NT2/D1 (cell line): ENCODE measurements around the gene MBOAT1.

Source experiments
- DNase-seq: peaks from one replicate; pipeline ENCODE4 v3.0.0-alpha.2; 2011; ENCODE audit warnings: low read depth, low spot score
- H3K27me3 ChIP-seq: 2 replicates; pipeline ENCODE4 v1.6.0; 2011; ENCODE audit warnings: mild to moderate bottlenecking; ENCODE audit not compliant: insufficient read length, insufficient read depth
- H3K36me3 ChIP-seq: 2 replicates; pipeline ENCODE4 v1.6.1; 2011; ENCODE audit warnings: mild to moderate bottlenecking, low read length, mixed read lengths; ENCODE audit not compliant: insufficient read depth, insufficient read length
- H3K4me1 ChIP-seq: 2 replicates; pipeline ENCODE4 v1.5.1; 2011; ENCODE audit not compliant: insufficient read depth, insufficient read length
- H3K4me3 ChIP-seq: 2 replicates; pipeline ENCODE4 v1.5.1; 2011; ENCODE audit warnings: low read depth; ENCODE audit not compliant: insufficient read length
- H3K9ac ChIP-seq: 2 replicates; pipeline ENCODE4 v1.6.0; 2011; ENCODE audit warnings: low read depth; ENCODE audit not compliant: insufficient read length
- H3K9me3 ChIP-seq: 2 replicates; pipeline ENCODE4 v1.5.1; 2011; ENCODE audit warnings: mild to moderate bottlenecking, low read length; ENCODE audit not compliant: insufficient read depth
- SUZ12 ChIP-seq: IDR thresholded peaks from 2 replicates; pipeline ENCODE4 v1.6.1; 2011; ENCODE audit not compliant: insufficient read length, insufficient read depth; ENCODE audit errors: extremely low read depth
- YY1 ChIP-seq: IDR thresholded peaks from 2 replicates; pipeline ENCODE4 v1.6.1; 2011; ENCODE audit not compliant: insufficient read length, insufficient read depth
- ZNF274 ChIP-seq: IDR thresholded peaks from 2 replicates; pipeline ENCODE4 v1.6.1; 2011; ENCODE audit warnings: mild to moderate bottlenecking, low read depth, low read length

MBOAT1 gene

GRCh38 chr6:20175810-20176410 is 36.4 kb downstream of the MBOAT1 start:
- H3K4me1 ChIP-seq: no peaks in the 10 kb centered on the region
- no peak overlapping the region for H3K9ac ChIP-seq
- H3K27me3 ChIP-seq: no peaks in the 10 kb centered on the region
- no peak overlapping the region for H3K4me3 ChIP-seq
- no peak for TF ChIP-seq YY1
- no peak for TF ChIP-seq ZNF274
- no peak for TF ChIP-seq SUZ12
- H3K9me3 ChIP-seq: no peaks in the 10 kb centered on the region
- DNase-seq: no peak
- H3K36me3 ChIP-seq: no peaks in the 10 kb centered on the region

- no peak for TF ChIP-seq ZNF274
- TF ChIP-seq YY1: no peak
- no peak for TF ChIP-seq SUZ12
- Histone ChIP-seq H3K4me3 (no peak overlapping the region), H3K27me3 (no peaks in the 10 kb centered on the region), H3K4me1 (no peaks in the 10 kb centered on the region), H3K9ac (no peak overlapping the region), H3K9me3 (no peaks in the 10 kb centered on the region), H3K36me3 (no peaks in the 10 kb centered on the region)
- no peak for DNase-seq
These were observed 38.2 kb downstream of the MBOAT1 start for GRCh38 chr6:20173833-20174792.

GRCh38 chr6:20172842-20173456 is 39.3 kb downstream of the MBOAT1 start:
- no peak for DNase-seq
- no peaks in the 10 kb centered on the region for H3K4me1 ChIP-seq
- no peaks in the 10 kb centered on the region for H3K9me3 ChIP-seq
- no peaks in the 10 kb centered on the region for H3K27me3 ChIP-seq
- no peak overlapping the region for H3K4me3 ChIP-seq
- no peaks in the 10 kb centered on the region for H3K36me3 ChIP-seq
- no peak for TF ChIP-seq ZNF274
- TF ChIP-seq YY1: no peak
- no peak for TF ChIP-seq SUZ12
- no peak overlapping the region for H3K9ac ChIP-seq

GRCh38 chr6:20170455-20171148 is 41.7 kb downstream of the MBOAT1 start:
- H3K9ac ChIP-seq: no peak overlapping the region

GRCh38 chr6:20169786-20170185 is 42.5 kb downstream of the MBOAT1 start:
- DNase-seq: no peak
- H3K9me3 ChIP-seq: no peaks in the 10 kb centered on the region
- H3K9ac ChIP-seq: no peak overlapping the region
- no peaks in the 10 kb centered on the region for H3K4me1 ChIP-seq
- TF ChIP-seq SUZ12 (no peak), YY1 (no peak), ZNF274 (no peak)
- H3K36me3 ChIP-seq: no peaks in the 10 kb centered on the region
- H3K4me3 ChIP-seq: no peak overlapping the region
- no peaks in the 10 kb centered on the region for H3K27me3 ChIP-seq

More at GRCh38 chr6:20170455-20171148, 41.7 kb downstream of the MBOAT1 start:
- DNase-seq: no peak
- Histone ChIP-seq H3K4me1 (no peaks in the 10 kb centered on the region), H3K27me3 (no peaks in the 10 kb centered on the region), H3K36me3 (no peaks in the 10 kb centered on the region), H3K9me3 (no peaks in the 10 kb centered on the region), H3K4me3 (no peak overlapping the region)
- TF ChIP-seq ZNF274 (no peak), SUZ12 (no peak), YY1 (no peak)

GRCh38 chr6:20169119-20169557 is 43.1 kb downstream of the MBOAT1 start:
- Histone ChIP-seq H3K4me1 (no peaks in the 10 kb centered on the region), H3K9me3 (no peaks in the 10 kb centered on the region)
- TF ChIP-seq YY1 (no peak), ZNF274 (no peak), SUZ12 (no peak)

GRCh38 chr6:20168690-20169089 is 43.6 kb downstream of the MBOAT1 start:
- no peak for DNase-seq
- TF ChIP-seq SUZ12 (no peak), ZNF274 (no peak), YY1 (no peak)
- H3K4me1 ChIP-seq: no peaks in the 10 kb centered on the region
- no peaks in the 10 kb centered on the region for H3K36me3 ChIP-seq
- no peak overlapping the region for H3K9ac ChIP-seq
- no peaks in the 10 kb centered on the region for H3K27me3 ChIP-seq
- H3K9me3 ChIP-seq: no peaks in the 10 kb centered on the region
- no peak overlapping the region for H3K4me3 ChIP-seq

More at GRCh38 chr6:20169119-20169557, 43.1 kb downstream of the MBOAT1 start:
- Histone ChIP-seq H3K36me3 (no peaks in the 10 kb centered on the region), H3K4me3 (no peak overlapping the region), H3K9ac (no peak overlapping the region), H3K27me3 (no peaks in the 10 kb centered on the region)
- no peak for DNase-seq
